Activated CD4-positive, alpha-beta T cell treated with anti-CD3 and anti-CD28 coated beads, Interleukin-2, amount 10 ng/mL, durations not matched to agents 7 days and 5 days (primary cell): ENCODE measurements around the gene KRTAP4-9. TPM values are rescaled to one million over a fixed set of nuclear protein-coding genes. Genes with fewer than 3 reads are reported as not detected.
"Not testable (repeated sequence)": the region's sequence is repeated elsewhere in the genome, so short reads cannot be mapped to it uniquely, and the experiment has no call there.

Source experiments
- CTCF ChIA-PET: fragments of 350-600 bp; sonication (Branson Sonifier 250); formaldehyde crosslinking; loops from one replicate; lab custom pipeline; 2021; ENCODE audit warnings: antibody characterized with exemption; lab: Charles Lee
- POLR2A ChIA-PET: fragments of 350-600 bp; sonication (Branson Sonifier 250); formaldehyde crosslinking; loops from one replicate; lab custom pipeline; 2021; ENCODE audit warnings: antibody characterized with exemption; lab: Charles Lee
- DNase-seq: peaks from one replicate; pipeline ENCODE4 v3.0.0-alpha.2; 2020
- H3K27ac Mint-ChIP-seq: one replicate; pipeline ENCODE4 v1.8.0; 2021; ENCODE audit warnings: mild to moderate bottlenecking, moderate library complexity, mixed read lengths
- H3K27me3 Mint-ChIP-seq: one replicate; pipeline ENCODE4 v1.8.0; 2021; ENCODE audit warnings: mixed read lengths
- H3K36me3 Mint-ChIP-seq: one replicate; pipeline ENCODE4 v1.8.0; 2021; ENCODE audit warnings: low read depth, mixed read lengths
- H3K4me1 Mint-ChIP-seq: one replicate; pipeline ENCODE4 v1.8.0; 2021; ENCODE audit warnings: mixed read lengths
- H3K4me3 Mint-ChIP-seq: one replicate; pipeline ENCODE4 v1.8.0; 2021; ENCODE audit warnings: mild to moderate bottlenecking, moderate library complexity, mixed read lengths
- H3K9me3 Mint-ChIP-seq: one replicate; pipeline ENCODE4 v1.8.0; 2021; ENCODE audit warnings: mixed read lengths
- total RNA-seq, 2 experiments: library from RNA; stranded (reverse); gene quantifications; one replicate each; pipeline ENCODE4 v1.2.3, GENCODE V29; 2021

KRTAP4-9 gene
- not detected for total RNA-seq

DNA sequence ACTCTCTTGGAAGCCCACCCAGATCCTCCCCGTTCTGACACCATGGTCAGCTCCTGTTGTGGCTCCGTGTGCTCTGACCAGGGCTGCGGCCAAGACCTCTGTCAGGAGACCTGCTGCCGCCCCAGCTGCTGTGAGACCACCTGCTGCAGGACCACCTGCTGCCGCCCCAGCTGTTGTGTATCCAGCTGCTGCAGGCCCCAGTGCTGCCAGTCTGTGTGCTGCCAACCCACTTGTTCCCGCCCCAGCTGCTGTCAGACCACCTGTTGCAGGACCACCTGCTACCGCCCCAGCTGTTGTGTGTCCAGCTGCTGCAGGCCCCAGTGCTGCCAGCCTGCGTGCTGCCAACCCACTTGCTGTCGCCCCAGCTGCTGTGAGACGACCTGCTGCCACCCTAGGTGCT, at the start of gene KRTAP4-9:
KRTAP4-9 (plus strand) TSS at position 43 of the 400 bp plus-strand sequence; CDS start at position 43, 0 bp downstream.
- H3K27ac Mint-ChIP-seq, H3K9me3 Mint-ChIP-seq, H3K4me3 Mint-ChIP-seq, DNase-seq, H3K27me3 Mint-ChIP-seq, H3K36me3 Mint-ChIP-seq, POLR2A ChIA-PET, CTCF ChIA-PET: not testable (repeated sequence)
- peaks cover 12% of the 10 kb centered on the region for H3K4me1 Mint-ChIP-seq

DNA sequence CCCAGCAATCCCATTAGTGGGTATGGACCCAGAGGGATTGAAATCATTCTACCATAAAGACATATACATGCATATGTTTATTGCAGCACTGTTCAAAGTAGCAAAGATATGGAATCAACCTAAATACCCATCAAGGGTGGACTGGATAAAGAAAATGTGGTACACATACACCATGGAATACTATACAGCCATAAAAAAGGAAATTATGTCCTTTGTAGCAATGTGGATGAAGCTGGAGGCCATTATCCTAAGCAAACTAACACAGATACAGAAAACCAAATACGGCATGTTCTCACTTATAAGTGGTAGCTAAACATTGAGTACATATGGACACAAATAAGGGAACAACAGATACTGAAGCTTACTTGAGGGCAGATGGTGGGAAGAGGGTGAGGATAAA, 47.6 kb upstream of the KRTAP4-9 start:
- H3K4me3 Mint-ChIP-seq: no peak overlapping the region
- H3K4me1 Mint-ChIP-seq: no peaks in the 10 kb centered on the region
- H3K9me3 Mint-ChIP-seq: peaks cover 7% of the 10 kb centered on the region
- ChIA-PET POLR2A (no interaction called here), CTCF (no interaction called here)
- H3K27me3 Mint-ChIP-seq: peaks cover 27% of the 10 kb centered on the region
- no peak for DNase-seq
- H3K36me3 Mint-ChIP-seq: no peaks in the 10 kb centered on the region
- H3K27ac Mint-ChIP-seq: no peak overlapping the region

DNA sequence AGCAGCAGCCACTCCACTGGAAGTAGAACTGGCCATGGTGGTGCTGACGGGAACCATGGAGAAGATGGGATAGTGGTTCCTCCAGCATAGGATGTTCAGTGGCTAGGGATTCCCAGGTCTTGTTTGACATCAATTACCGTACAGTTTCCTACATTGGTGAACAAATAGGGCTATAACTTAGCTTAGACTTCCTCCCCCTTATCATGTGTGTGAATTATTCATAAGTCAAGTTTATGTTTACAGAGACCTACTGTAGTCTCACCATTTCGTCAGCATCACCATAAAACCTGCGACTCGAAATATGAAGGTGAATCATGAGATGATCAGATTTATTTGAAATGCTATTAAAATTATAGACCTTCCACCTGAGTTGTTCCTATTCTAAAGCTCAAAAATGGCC, 46.4 kb upstream of the KRTAP4-9 start:
- Mint-ChIP-seq H3K9me3 (peaks cover 7% of the 10 kb centered on the region), H3K4me1 (no peaks in the 10 kb centered on the region), H3K27ac (no peak overlapping the region), H3K4me3 (no peak overlapping the region), H3K27me3 (peaks cover 29% of the 10 kb centered on the region), H3K36me3 (no peaks in the 10 kb centered on the region)
- DNase-seq: no peak
- CTCF ChIA-PET: interaction anchor here (0.6 kb wide), 1 partner anchor 348 kb away, joined by 5 read pairs; no protein-coding TSS in a partner anchor
- POLR2A ChIA-PET: no interaction called here

DNA sequence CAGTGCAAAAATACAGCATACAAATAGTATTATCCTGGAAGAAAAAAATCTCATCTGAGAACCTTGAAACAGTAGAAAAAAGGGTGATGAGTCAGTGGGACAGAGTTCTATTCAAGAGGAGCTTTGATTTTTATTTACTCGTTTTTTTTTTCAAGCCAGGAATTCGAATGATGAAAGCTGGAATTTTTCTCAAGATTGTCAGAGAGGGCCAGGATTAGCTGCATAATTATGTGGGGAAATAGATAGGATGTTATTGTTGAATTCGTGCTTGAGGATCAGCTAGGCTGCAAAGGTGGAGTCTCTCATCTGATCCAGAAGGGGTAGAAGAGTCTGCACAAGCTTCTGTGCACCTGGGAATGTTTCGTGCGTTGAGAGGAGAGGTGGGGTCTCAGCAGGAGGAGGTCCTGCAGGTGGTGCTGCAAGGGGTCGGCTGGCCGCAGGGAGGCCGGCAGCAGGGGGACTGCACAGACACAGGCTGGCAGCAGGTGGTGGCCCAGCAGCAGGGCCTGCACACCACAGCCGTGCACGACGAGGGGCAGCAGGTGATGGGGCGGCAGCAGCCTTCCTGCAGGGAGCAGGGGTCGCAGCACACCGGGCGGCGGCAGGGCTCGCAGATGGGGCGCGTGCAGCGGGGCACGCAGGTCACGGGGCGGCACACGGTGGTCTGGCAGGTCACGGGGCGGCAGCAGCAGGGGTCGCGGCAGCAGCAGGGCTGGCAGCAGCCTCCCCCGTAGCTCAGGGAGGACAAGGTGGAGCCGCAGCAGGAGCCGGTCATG, 45.7 kb upstream of the KRTAP4-9 start:
- CTCF ChIA-PET: interaction anchor here (0.6 kb wide), 1 partner anchor 347 kb away, joined by 5 read pairs; no protein-coding TSS in a partner anchor
- H3K4me3 Mint-ChIP-seq, H3K9me3 Mint-ChIP-seq, POLR2A ChIA-PET, H3K27ac Mint-ChIP-seq, H3K36me3 Mint-ChIP-seq, H3K4me1 Mint-ChIP-seq, DNase-seq: not testable (repeated sequence)
- H3K27me3 Mint-ChIP-seq: peaks cover 29% of the 10 kb centered on the region

DNA sequence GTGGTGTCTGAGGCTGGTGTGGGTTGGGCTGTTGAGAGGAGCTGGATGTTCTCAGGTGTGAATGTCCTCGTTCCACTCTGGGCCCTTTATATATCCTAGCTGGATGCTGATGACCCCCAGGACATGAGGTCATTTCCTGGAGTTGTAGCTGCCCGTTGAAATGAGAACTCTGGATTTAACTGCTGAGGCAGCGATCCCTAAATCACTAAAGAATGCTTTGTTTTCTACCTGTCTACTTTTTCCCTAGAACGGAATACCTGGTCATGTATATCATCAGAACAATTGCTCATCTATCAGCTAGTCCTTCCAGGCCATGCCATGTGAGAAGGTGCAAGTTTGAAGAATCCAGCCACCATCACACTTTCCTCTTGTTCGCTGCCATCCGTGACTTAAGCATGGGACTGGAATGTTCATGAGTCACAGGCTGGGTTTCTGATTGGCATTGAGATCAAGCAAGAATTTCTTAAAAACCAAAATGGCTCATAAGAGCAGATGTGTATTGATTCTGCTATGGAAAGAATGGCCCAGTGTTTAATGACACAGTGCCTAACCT, 45.1 kb upstream of the KRTAP4-9 start, which contains the start of gene KRTAP2-3:
KRTAP2-3 (minus strand) TSS at position 63 of the 553 bp plus-strand sequence. CDS start 64 bp downstream, outside the sequence.
- no peak within 1 kb of the TSS for H3K4me3 Mint-ChIP-seq
- no peaks in the 10 kb centered on the region for H3K36me3 Mint-ChIP-seq
- peaks cover 7% of the 10 kb centered on the region for H3K9me3 Mint-ChIP-seq
- POLR2A ChIA-PET: no interaction called here
- peaks cover 29% of the 10 kb centered on the region for H3K27me3 Mint-ChIP-seq
- no peak for DNase-seq
- CTCF ChIA-PET: no interaction called here
- no peak within 1 kb of the TSS for H3K27ac Mint-ChIP-seq
- no peaks in the 10 kb centered on the region for H3K4me1 Mint-ChIP-seq

DNA sequence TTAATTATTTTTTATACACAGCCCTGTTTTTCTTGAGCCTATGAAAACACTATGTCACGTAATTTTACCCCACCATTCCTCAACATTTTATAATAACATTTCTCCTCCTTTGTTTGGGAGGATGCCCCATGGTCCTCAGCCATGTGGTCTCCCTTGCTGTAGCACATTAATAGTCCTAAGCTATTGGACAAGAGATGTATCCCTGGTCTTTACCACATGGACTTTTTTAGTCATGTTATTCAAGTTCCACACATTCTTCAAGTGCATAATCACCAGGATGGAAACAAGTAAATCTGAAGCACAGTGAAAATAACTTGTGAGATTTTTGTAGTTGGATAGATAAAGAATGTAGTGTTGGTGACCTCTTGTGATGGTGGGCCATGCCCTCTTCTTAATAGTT, 43.2 kb upstream of the KRTAP4-9 start:
- DNase-seq: no peak
- Mint-ChIP-seq H3K36me3 (no peaks in the 10 kb centered on the region), H3K9me3 (peaks cover 7% of the 10 kb centered on the region), H3K4me1 (no peaks in the 10 kb centered on the region), H3K4me3 (no peak overlapping the region), H3K27me3 (peaks cover 29% of the 10 kb centered on the region), H3K27ac (no peak overlapping the region)
- ChIA-PET POLR2A (no interaction called here), CTCF (no interaction called here)

DNA sequence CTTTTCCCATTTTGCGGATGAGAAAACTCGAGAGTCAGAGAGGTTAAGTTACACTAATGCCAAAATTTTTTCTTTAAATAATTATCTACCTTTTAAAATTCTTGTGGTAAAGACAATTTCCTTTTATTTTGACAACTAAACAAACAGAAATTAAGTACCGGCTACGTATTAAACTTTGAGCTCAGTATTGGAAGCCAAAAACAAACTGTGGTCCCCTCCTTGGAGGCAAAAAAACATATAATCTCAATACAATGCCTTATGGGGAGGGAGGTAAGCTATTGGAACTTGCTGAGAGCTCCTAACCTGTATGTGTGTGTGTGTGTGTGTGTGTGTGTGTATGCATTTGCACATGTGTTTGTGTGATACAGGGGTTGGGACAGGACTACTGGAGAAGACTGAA, 41.7 kb upstream of the KRTAP4-9 start:
- no peak for DNase-seq
- Mint-ChIP-seq H3K4me1 (no peaks in the 10 kb centered on the region), H3K36me3 (no peaks in the 10 kb centered on the region), H3K4me3 (no peak overlapping the region), H3K27ac (no peak overlapping the region), H3K9me3 (no peaks in the 10 kb centered on the region), H3K27me3 (peaks cover 27% of the 10 kb centered on the region)
- ChIA-PET CTCF (no interaction called here), POLR2A (no interaction called here)

DNA sequence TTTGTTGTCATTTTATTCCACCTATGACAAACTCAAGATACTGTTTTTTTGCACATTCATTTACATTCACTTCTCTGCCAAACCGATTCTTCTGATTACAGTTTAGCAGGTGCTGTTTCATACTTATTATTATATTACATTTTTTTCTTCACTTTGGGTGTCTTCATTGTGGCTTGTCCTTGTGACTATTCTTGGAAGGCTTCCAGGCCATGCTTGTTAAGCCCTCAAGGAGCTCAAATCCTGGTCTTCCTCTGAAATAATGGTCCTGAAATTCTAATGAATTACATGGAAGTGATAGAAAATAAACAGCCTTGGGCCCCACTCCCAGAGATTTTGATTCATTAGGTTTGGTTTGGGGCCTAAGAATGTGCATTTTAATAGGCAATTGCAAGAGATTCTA, 40.9 kb upstream of the KRTAP4-9 start:
- ChIA-PET POLR2A (no interaction called here), CTCF (no interaction called here)
- Mint-ChIP-seq H3K4me3 (no peak overlapping the region), H3K27ac (no peak overlapping the region), H3K4me1 (no peaks in the 10 kb centered on the region), H3K36me3 (no peaks in the 10 kb centered on the region), H3K9me3 (no peaks in the 10 kb centered on the region), H3K27me3 (peaks cover 24% of the 10 kb centered on the region)
- DNase-seq: no peak

DNA sequence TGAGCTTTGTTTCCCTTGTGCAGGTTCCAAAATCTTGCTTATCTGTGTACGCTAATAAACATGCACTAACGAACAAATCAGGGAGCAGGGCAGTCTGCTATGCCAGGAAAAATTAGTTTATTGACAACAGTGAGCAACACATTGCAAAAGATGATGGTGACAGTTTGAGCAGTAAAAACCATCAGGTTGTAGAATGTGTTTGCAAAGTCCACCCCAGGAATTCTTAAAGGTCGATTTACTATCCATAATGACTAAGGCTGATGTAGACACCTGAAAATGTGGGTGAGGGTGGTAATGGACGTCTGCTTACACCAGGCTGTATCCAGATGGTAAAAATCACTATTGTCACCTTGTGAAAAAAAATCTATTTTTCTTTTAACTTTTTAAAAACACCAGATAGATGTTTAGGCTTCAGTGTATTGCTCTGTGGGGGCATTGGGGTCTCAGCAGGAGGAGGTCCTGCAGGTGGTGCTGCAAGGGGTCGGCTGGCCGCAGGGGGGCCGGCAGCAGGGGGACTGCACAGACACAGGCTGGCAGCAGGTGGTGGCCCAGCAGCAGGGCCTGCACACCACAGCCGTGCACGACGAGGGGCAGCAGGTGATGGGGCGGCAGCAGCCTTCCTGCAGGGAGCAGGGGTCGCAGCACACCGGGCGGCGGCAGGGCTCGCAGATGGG, 40.0 kb upstream of the KRTAP4-9 start:
- H3K4me1 Mint-ChIP-seq, H3K36me3 Mint-ChIP-seq, POLR2A ChIA-PET, CTCF ChIA-PET, H3K9me3 Mint-ChIP-seq, DNase-seq, H3K4me3 Mint-ChIP-seq, H3K27ac Mint-ChIP-seq: not testable (repeated sequence)
- peaks cover 20% of the 10 kb centered on the region for H3K27me3 Mint-ChIP-seq

DNA sequence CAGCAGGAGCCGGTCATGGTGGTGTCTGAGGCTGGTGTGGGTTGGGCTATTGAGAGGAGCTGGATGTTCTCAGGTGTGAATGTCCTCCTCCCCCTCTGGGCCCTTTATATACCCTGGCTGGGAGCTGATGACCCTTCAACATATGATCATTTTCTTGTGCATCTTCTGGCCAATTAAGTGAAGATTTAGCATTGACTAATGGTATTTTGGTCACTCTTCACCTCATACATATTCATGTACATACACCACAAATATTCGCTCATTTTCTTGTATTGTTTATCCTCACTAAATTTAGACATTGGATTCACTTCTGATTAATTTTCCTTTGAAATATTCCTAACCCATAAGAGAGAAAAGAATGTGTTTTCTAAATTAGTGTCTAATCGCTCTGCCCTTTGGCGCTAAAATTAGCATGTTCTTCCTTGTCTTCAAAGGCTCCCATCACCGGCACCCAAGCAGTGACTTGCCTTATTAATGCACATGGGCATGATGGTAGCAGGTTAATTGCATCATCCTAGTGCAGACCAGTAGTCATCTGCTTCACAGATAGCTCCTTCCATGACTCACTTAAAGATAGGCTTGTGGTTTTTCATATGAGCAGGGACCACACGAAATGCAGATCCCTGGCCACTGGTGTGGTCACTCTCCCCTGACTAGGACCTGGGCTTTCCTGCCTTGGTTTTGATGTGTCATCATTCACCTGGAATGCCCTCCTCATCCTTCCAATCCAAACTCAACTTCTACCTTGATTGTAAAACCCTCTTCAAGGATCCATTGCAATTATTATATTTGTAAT, 39.2 kb upstream of the KRTAP4-9 start, which contains the start of gene KRTAP2-4:
KRTAP2-4 (minus strand) TSS at position 51 of the 796 bp plus-strand sequence; CDS start at position 17, 34 bp downstream.
- no peaks in the 10 kb centered on the region for H3K9me3 Mint-ChIP-seq
- no peak for DNase-seq
- CTCF ChIA-PET: no interaction called here
- H3K36me3 Mint-ChIP-seq: no peaks in the 10 kb centered on the region
- H3K4me3 Mint-ChIP-seq: no peak within 1 kb of the TSS
- H3K27ac Mint-ChIP-seq: no peak within 1 kb of the TSS
- POLR2A ChIA-PET: no interaction called here
- no peaks in the 10 kb centered on the region for H3K4me1 Mint-ChIP-seq
- H3K27me3 Mint-ChIP-seq: peaks cover 11% of the 10 kb centered on the region

DNA sequence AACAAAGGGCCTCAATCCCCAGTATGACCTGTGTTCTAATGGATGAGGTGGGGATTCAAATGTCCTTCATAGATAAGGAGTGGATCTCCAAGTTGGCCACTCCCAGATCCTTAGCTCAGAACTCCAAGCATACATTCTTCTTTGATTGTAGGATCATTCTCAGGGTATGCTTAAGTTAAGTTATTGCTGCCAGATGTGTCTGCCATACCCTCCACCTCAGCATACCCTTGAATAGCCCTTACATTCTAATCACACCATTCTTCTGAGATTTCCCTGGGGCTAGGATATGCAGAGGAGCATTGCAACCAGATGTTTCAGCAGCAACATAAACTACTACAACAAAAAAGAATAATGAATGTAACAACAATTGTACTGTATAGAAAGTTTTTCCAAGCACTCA, 37.9 kb upstream of the KRTAP4-9 start:
- POLR2A ChIA-PET: no interaction called here
- Mint-ChIP-seq H3K4me3 (no peak overlapping the region), H3K36me3 (no peaks in the 10 kb centered on the region), H3K27ac (no peak overlapping the region), H3K4me1 (no peaks in the 10 kb centered on the region), H3K9me3 (no peaks in the 10 kb centered on the region), H3K27me3 (peaks cover 2% of the 10 kb centered on the region)
- no peak for DNase-seq
- CTCF ChIA-PET: no interaction called here

DNA sequence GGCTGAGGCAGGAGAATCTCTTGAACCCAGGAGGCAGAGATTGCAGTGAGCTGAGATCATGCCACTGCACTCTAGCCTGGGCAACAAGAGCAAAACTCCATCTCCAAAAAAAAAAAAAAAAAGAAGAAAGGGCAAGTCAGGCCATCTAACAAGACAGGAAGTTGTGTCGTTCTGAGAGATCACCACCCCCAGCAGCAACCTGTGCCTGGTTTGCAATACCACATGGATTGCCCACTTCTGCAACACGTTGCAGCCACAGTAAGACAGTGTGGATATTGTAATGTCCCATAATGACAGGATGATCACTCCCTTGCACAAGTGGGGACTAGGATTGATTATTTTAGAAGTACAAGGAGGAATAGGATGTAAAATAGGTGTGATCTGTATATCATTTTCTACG, 36.2 kb upstream of the KRTAP4-9 start:
- Mint-ChIP-seq H3K4me1 (no peaks in the 10 kb centered on the region), H3K27me3 (no peaks in the 10 kb centered on the region), H3K27ac (no peak overlapping the region), H3K4me3 (no peak overlapping the region), H3K9me3 (no peaks in the 10 kb centered on the region), H3K36me3 (no peaks in the 10 kb centered on the region)
- ChIA-PET POLR2A (no interaction called here), CTCF (no interaction called here)
- no peak for DNase-seq
